ENCODE data around the gene PRKCB.

The PRKCB gene

DNA sequence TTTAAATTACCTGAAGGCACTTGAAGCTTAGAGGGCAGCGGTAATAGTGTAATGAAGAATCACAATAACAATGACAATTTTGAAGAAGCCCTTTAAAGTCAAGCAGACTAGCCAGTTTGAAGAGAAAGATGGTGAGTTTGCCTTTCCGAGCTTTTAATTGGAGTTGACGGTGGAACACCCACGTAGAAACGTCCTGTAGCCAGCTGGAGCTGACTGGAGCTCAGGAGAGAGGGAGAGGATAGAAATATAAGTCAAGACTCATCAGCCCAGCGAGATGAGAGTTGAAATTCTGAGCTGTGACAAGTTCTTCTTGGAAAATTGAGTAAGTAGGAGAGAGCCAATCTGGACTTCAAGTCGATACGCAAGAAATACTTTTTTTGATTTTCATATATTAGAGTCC is 328.6 kb downstream of the PRKCB start:
- TF ChIP-seq, protein P1, sequence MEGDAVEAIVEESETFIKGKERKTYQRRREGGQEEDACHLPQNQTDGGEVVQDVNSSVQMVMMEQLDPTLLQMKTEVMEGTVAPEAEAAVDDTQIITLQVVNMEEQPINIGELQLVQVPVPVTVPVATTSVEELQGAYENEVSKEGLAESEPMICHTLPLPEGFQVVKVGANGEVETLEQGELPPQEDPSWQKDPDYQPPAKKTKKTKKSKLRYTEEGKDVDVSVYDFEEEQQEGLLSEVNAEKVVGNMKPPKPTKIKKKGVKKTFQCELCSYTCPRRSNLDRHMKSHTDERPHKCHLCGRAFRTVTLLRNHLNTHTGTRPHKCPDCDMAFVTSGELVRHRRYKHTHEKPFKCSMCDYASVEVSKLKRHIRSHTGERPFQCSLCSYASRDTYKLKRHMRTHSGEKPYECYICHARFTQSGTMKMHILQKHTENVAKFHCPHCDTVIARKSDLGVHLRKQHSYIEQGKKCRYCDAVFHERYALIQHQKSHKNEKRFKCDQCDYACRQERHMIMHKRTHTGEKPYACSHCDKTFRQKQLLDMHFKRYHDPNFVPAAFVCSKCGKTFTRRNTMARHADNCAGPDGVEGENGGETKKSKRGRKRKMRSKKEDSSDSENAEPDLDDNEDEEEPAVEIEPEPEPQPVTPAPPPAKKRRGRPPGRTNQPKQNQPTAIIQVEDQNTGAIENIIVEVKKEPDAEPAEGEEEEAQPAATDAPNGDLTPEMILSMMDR (conservative IDR thresholded peaks at IDR 0.05; ENCODE audit: low read depth): no peak
- ChIA-PET CTCF (interaction anchor here (0.5 to 0.6 kb wide), 2 partner anchors 174 to 1068 kb away, joined by 3 to 4 read pairs; no protein-coding TSS in a partner anchor), POLR2A (ENCODE audit: low non-redundant PET) (no interaction called here)
- H3K27ac ChIP-seq: no peak overlapping the region
- DNase-seq (ENCODE audit: low spot score): no peak

DNA sequence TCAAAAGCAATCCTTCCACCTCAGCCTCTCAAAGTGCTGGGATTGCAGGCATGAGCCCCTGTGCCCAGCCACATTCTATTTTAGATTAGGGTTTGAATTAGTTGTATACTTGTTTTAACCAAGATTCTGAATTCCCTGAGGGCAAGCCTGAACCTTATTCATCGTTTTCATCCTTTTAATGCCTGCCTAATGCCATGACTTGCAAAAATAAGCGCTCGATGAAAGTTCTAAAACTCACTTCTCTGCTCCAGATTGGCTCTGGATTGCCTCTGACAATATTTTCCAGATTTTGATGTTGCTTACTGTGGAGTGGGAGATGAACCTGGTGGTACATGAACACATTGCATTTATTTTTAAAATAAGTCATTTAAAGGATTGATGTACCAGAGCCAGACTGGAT is 329.5 kb downstream of the PRKCB start:
- POLR2A ChIA-PET (ENCODE audit: low non-redundant PET): no interaction called here
- CTCF ChIA-PET: no interaction called here
- H3K27ac ChIP-seq: no peak overlapping the region
- TF ChIP-seq, protein P1 (conservative IDR thresholded peaks at IDR 0.05; ENCODE audit: low read depth): no peak
- no peak for DNase-seq (ENCODE audit: low spot score)

DNA sequence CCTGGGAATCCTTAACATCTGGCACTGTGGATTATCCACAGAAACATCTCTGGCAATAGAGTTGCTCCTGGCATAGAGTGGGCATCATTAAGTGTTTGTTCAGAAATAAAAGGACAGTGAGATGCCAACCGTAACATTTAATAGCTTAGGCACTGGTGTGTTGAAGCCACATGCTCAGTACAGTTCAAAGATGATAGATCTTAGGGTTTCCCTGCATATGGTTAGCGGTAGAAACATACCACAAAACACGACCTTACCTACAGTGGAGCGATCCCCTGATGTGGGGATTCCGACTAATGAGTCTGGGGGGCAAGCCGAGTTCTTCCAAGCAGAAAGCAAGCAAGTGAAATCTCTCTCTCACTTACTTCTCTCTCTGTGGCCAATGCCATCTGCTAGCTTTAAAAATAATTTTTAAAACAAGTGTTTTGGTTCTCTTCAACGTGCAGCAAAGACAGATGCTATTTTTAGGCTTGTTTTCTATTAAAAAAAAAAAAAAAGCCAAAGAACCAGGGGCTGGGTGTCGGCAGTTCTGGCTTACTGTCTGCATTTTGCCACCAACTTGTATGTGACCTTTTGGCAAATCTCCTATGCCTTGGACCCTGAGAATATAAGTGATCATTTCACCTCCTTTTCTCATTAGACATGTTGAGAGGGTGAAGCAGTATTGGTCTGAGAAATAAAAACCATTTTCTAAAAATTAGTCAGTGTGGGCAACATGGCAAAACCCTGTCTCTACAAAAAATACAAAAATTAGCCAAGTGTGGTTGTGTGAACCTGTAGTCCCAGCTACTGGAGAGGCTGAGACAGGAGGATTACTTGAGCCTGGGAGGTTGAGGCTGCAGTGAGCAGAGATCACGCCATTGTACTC is 331.1 kb downstream of the PRKCB start:
- POLR2A ChIA-PET (ENCODE audit: low non-redundant PET): no interaction called here
- H3K27ac ChIP-seq: no peak overlapping the region
- TF ChIP-seq, protein P1 (conservative IDR thresholded peaks at IDR 0.05; ENCODE audit: low read depth): no peak
- no peak for DNase-seq (ENCODE audit: low spot score)
- CTCF ChIA-PET: interaction anchor here (0.6 kb wide), 1 partner anchor 24 kb away, joined by 3 read pairs; no protein-coding TSS in a partner anchor

DNA sequence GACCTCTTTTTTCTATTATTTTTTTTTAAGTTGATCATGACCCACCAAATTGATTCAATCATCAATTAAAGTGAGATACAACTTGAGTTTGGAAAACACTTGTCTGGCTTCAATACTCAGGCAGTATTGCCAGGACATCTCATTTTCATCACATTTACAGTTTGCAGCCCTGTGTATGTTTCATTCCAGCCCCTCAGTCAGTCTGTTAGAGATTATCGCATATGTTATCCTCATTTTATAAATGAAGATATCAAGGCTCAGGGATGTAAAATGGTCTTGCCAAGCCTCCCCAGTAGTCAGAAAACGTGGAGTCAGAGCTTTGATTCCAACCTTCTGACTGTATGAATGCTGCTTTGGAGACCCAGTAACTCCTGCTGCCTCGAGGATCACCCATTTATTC is 333.1 kb downstream of the PRKCB start:
- no peak for DNase-seq (ENCODE audit: low spot score)
- POLR2A ChIA-PET (ENCODE audit: low non-redundant PET): no interaction called here
- no peak overlapping the region for H3K27ac ChIP-seq
- TF ChIP-seq, protein P1 (conservative IDR thresholded peaks at IDR 0.05; ENCODE audit: low read depth): no peak
- CTCF ChIA-PET: interaction anchor here (0.7 kb wide), 1 partner anchor 123 kb away, joined by 4 read pairs; no protein-coding TSS in a partner anchor

DNA sequence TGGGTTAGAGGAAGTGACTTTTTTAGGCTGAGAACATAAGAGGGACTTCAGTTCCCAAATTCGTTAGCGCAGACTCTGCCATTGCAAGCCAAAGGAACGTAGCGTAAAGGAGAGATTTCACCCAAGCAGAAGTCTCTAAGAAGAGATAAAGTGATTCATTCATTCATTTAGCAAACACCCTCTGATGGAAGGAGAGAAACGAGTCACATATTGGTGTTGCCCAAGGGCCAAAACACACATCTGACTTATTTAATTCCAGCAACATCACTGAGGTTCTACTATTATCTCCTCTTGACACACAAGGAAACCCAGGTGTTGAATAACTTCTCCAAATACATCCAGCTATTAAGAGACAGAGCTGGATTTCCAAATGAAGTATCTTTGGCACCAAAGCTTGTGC is 334.6 kb downstream of the PRKCB start:
- no peak overlapping the region for H3K27ac ChIP-seq
- DNase-seq (ENCODE audit: low spot score): no peak
- TF ChIP-seq, protein P1 (conservative IDR thresholded peaks at IDR 0.05; ENCODE audit: low read depth): no peak
- CTCF ChIA-PET: no interaction called here
- POLR2A ChIA-PET (ENCODE audit: low non-redundant PET): no interaction called here

DNA sequence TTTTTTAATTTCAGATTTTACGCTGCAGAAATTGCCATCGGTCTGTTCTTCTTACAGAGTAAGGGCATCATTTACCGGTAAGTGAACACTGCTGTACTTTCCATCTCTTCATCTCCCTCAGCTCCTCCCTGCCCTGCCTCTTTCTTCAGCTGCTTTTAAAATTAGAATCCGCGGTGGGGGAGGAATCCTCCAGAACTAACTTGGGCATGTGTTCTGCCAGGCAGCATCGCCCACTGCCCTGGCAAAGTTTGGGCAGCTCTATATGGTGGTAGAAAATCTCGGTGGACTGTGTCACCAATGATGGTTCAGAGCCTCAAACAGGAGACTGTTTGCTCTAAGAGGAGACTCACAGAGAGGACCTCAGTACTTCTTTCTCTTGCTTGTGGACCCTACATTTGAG is 338.7 kb downstream of the PRKCB start:
- no peak overlapping the region for H3K27ac ChIP-seq
- ChIA-PET POLR2A (ENCODE audit: low non-redundant PET) (no interaction called here), CTCF (no interaction called here)
- DNase-seq (ENCODE audit: low spot score): no peak
- TF ChIP-seq, protein P1 (conservative IDR thresholded peaks at IDR 0.05; ENCODE audit: low read depth): no peak

Data from RWPE1 (cell line).